ENCODE data around the gene KCNN3.

DNA sequence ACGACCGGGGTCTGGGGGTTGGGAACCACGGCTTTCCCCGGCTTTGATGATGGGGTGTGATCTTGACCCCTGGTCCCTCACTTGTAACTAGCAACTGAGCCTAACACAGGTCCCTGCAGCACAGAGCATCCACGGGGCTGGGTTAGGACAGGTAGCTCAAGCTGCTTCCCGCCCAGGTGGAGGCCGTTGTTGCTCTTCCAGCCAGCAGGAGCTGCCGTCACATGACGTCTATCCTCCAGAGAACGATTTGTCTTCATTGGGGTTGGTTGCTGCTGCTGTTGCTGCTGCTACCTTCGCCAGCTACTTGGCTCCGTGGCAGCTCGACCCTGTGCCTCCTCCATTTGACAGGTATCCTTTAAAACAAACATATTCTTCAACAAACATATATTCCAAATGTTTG lies 187.8 kb downstream of the KCNN3 start:
- TF ChIP-seq, protein P1, sequence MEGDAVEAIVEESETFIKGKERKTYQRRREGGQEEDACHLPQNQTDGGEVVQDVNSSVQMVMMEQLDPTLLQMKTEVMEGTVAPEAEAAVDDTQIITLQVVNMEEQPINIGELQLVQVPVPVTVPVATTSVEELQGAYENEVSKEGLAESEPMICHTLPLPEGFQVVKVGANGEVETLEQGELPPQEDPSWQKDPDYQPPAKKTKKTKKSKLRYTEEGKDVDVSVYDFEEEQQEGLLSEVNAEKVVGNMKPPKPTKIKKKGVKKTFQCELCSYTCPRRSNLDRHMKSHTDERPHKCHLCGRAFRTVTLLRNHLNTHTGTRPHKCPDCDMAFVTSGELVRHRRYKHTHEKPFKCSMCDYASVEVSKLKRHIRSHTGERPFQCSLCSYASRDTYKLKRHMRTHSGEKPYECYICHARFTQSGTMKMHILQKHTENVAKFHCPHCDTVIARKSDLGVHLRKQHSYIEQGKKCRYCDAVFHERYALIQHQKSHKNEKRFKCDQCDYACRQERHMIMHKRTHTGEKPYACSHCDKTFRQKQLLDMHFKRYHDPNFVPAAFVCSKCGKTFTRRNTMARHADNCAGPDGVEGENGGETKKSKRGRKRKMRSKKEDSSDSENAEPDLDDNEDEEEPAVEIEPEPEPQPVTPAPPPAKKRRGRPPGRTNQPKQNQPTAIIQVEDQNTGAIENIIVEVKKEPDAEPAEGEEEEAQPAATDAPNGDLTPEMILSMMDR (IDR thresholded peaks at IDR 0.05; ENCODE audit: low read length): no peak
- no peak for TF ChIP-seq EZH2phosphoT487 (IDR thresholded peaks at IDR 0.05; ENCODE audit: low read length)
